Calu3 (cell line): ENCODE measurements around the gene GUCY2D. TPM values are rescaled to one million over a fixed set of nuclear protein-coding genes. Genes with fewer than 3 reads are reported as not detected.
A peak's percentile ranks its signal among the peaks of the same experiment; 100 is the strongest.
"Not testable (repeated sequence)": the region's sequence is repeated elsewhere in the genome, so short reads cannot be mapped to it uniquely, and the experiment has no call there.

ENCODE experiments used
- Bru-seq: library from RNA; stranded (reverse); fragments of 400-500 nt; gene quantifications from one replicate; lab custom pipeline; 2021; lab: Mats Ljungman, UMichigan
- BruChase-seq, 2 experiments: library from RNA; stranded (reverse); fragments of 400-500 nt; gene quantifications; one replicate each; lab custom pipeline; 2021; lab: Mats Ljungman, UMichigan
- BruUV-seq: library from RNA; stranded (reverse); fragments of 400-500 nt; replicated peaks from 2 replicates; lab custom pipeline; 2021; lab: Mats Ljungman, UMichigan
- CTCF ChIA-PET: fragments of 300-600 bp; sonication (Branson Sonifier 250); formaldehyde crosslinking; loops from one replicate; lab custom pipeline; 2022; ENCODE audit warnings: antibody characterized with exemption; lab: Charles Lee
- DNase-seq: peaks from one replicate; pipeline ENCODE4 v3.0.0; 2022
- H3K27ac Mint-ChIP-seq: one replicate; pipeline ENCODE4 v1.8.0; 2022; ENCODE audit warnings: mixed read lengths; ENCODE audit not compliant: unreplicated experiment
- H3K27me3 Mint-ChIP-seq: one replicate; pipeline ENCODE4 v1.8.0; 2022; ENCODE audit warnings: mixed read lengths; ENCODE audit not compliant: unreplicated experiment
- H3K36me3 Mint-ChIP-seq: one replicate; pipeline ENCODE4 v1.8.0; 2022; ENCODE audit warnings: mild to moderate bottlenecking, moderate library complexity, mixed read lengths; ENCODE audit not compliant: insufficient read depth, unreplicated experiment
- H3K4me1 Mint-ChIP-seq: one replicate; pipeline ENCODE4 v1.8.0; 2022; ENCODE audit warnings: mild to moderate bottlenecking, low read depth, mixed read lengths; ENCODE audit not compliant: unreplicated experiment
- H3K4me3 Mint-ChIP-seq: one replicate; pipeline ENCODE4 v1.8.0; 2022; ENCODE audit warnings: mild to moderate bottlenecking, low read depth, moderate library complexity, mixed read lengths; ENCODE audit not compliant: unreplicated experiment
- H3K9me3 Mint-ChIP-seq: one replicate; pipeline ENCODE4 v1.8.0; 2022; ENCODE audit warnings: low read depth, mixed read lengths; ENCODE audit not compliant: unreplicated experiment
- CTCF ChIP-seq: fragments of 200-600 bp; IDR thresholded peaks from one replicate; pipeline ENCODE4 v1.8.0; 2022; ENCODE audit warnings: antibody characterized with exemption; ENCODE audit not compliant: unreplicated experiment
- intact Hi-C: fragments of 100-400 bp; cut with micrococcal nuclease; formaldehyde crosslinking; loops from one replicate; pipeline ENCODE4 v1.10.0; 2022; ENCODE audit not compliant: unreplicated experiment
- long read RNA-seq: library from polyadenylated mRNA; stranded (forward); transcript quantifications from one replicate; pipeline ENCODE4 v2.0.0, GENCODE V29; 2022
- total RNA-seq: library from RNA; stranded (reverse); gene quantifications from 2 replicates; pipeline ENCODE4 v1.2.3, GENCODE V29; 2022

Gene GUCY2D
- total RNA-seq (not detected in 2 replicates), Bru-seq, nascent RNA (percentile 5 among the genes with signal in this experiment), BruChase-seq, experiment 1, labeled RNA remaining after a 6-hour chase (percentile 5 among the genes with signal in this experiment), BruChase-seq, experiment 2, labeled RNA remaining after a 2-hour chase (not detected)
- long read RNA-seq, result 0 reads

GRCh38 chr17:8001976-8002720, at the start of gene GUCY2D:
GUCY2D (plus strand) TSS chr17:8002615; CDS start chr17:8003048, 433 bp downstream.
- no TSS peak for BruUV-seq
- no peak for TF ChIP-seq CTCF
- Mint-ChIP-seq H3K9me3 (no peaks in the 10 kb centered on the region), H3K4me3 (no peak within 1 kb of the TSS), H3K36me3 (no peaks in the 10 kb centered on the region), H3K4me1 (no peaks in the 10 kb centered on the region), H3K27ac (no peak within 1 kb of the TSS), H3K27me3 (peaks cover 58% of the 10 kb centered on the region)
- intact Hi-C loops, result no loop called here
- DNase-seq, result no peak
- CTCF ChIA-PET, result no interaction called here

GRCh38 chr17:7953266-7953665, 49.1 kb upstream of the GUCY2D start:
- H3K4me1 Mint-ChIP-seq, H3K9me3 Mint-ChIP-seq, H3K36me3 Mint-ChIP-seq, H3K27ac Mint-ChIP-seq, BruUV-seq, DNase-seq, H3K27me3 Mint-ChIP-seq, H3K4me3 Mint-ChIP-seq, intact Hi-C loops, CTCF ChIA-PET: not testable (repeated sequence)

- intact Hi-C loops, result no loop called here
- Mint-ChIP-seq H3K9me3 (no peaks in the 10 kb centered on the region), H3K36me3 (no peaks in the 10 kb centered on the region), H3K27me3 (peaks cover 10% of the 10 kb centered on the region), H3K4me3 (no peak overlapping the region), H3K4me1 (no peaks in the 10 kb centered on the region), H3K27ac (no peak overlapping the region)
- TF ChIP-seq CTCF, result no peak
- CTCF ChIA-PET, result interaction anchor here (0.6 kb wide), 1 partner anchor 18 kb away, joined by 4 read pairs; no protein-coding TSS in a partner anchor
- no peak for DNase-seq
- no TSS peak for BruUV-seq
Observed at GRCh38 chr17:7955414-7956227, 46.8 kb upstream of the GUCY2D start.

GRCh38 chr17:7956228-7956965, 46.0 kb upstream of the GUCY2D start:
- no peaks in the 10 kb centered on the region for H3K9me3 Mint-ChIP-seq
- H3K4me3 Mint-ChIP-seq, result no peak overlapping the region
- no TSS peak for BruUV-seq
- H3K27ac Mint-ChIP-seq, result no peak overlapping the region
- intact Hi-C loops, result no loop called here
- TF ChIP-seq CTCF, result no peak
- no peaks in the 10 kb centered on the region for H3K36me3 Mint-ChIP-seq
- no peak for DNase-seq
- CTCF ChIA-PET, result interaction anchor here (0.6 kb wide), 1 partner anchor 18 kb away, joined by 4 read pairs; no protein-coding TSS in a partner anchor
- no peaks in the 10 kb centered on the region for H3K4me1 Mint-ChIP-seq
- peaks cover 16% of the 10 kb centered on the region for H3K27me3 Mint-ChIP-seq
